Activated naive CD8-positive, alpha-beta T cell treated with anti-CD3 and anti-CD28 coated beads, Interleukin-2, amount 50 U/mL, for 24 hours (primary cell): ENCODE measurements around the gene SIT1.

Experiments used
- ATAC-seq: fragments of 150-1000 bp; cut with Tn5 transposase; one replicate; pipeline ENCODE4 v1.10.0; 2021
- DNase-seq: peaks from one replicate; pipeline ENCODE4 v3.0.0; 2021
- H3K27ac Mint-ChIP-seq: one replicate; pipeline ENCODE4 v1.8.0; 2021; ENCODE audit warnings: mild to moderate bottlenecking, mixed read lengths
- H3K27me3 Mint-ChIP-seq: one replicate; pipeline ENCODE4 v1.8.0; 2021; ENCODE audit warnings: mixed read lengths
- H3K36me3 Mint-ChIP-seq: one replicate; pipeline ENCODE4 v1.8.0; 2021; ENCODE audit warnings: low read depth, mixed read lengths
- H3K4me1 Mint-ChIP-seq: one replicate; pipeline ENCODE4 v1.8.0; 2021; ENCODE audit warnings: mixed read lengths
- H3K4me3 Mint-ChIP-seq: one replicate; pipeline ENCODE4 v1.8.0; 2021; ENCODE audit warnings: mild to moderate bottlenecking, moderate library complexity, mixed read lengths
- H3K9me3 Mint-ChIP-seq: one replicate; pipeline ENCODE4 v1.8.0; 2021; ENCODE audit warnings: mixed read lengths

SIT1 gene

GRCh38 chr9:35687306-35687705, 36.6 kb upstream of the SIT1 start:
- Mint-ChIP-seq H3K27ac (no peak overlapping the region), H3K9me3 (no peaks in the 10 kb centered on the region), H3K36me3 (no peaks in the 10 kb centered on the region), H3K4me3 (no peak overlapping the region), H3K4me1 (peaks cover 20% of the 10 kb centered on the region), H3K27me3 (no peaks in the 10 kb centered on the region)
- DNase-seq (no peak), ATAC-seq (no peak)

GRCh38 chr9:35686222-35687203, 35.8 kb upstream of the SIT1 start:
- H3K36me3 Mint-ChIP-seq = no peaks in the 10 kb centered on the region
- H3K4me1 Mint-ChIP-seq = peaks cover 20% of the 10 kb centered on the region
- H3K27ac Mint-ChIP-seq = no peak overlapping the region
- H3K4me3 Mint-ChIP-seq = no peak overlapping the region
- H3K9me3 Mint-ChIP-seq = no peaks in the 10 kb centered on the region
- no peak for ATAC-seq
- no peak for DNase-seq
- no peaks in the 10 kb centered on the region for H3K27me3 Mint-ChIP-seq

- DNase-seq (no peak), ATAC-seq (no peak)
- Mint-ChIP-seq H3K4me3 (no peak overlapping the region), H3K4me1 (peaks cover 18% of the 10 kb centered on the region), H3K27me3 (no peaks in the 10 kb centered on the region), H3K27ac (no peak overlapping the region), H3K9me3 (no peaks in the 10 kb centered on the region), H3K36me3 (no peaks in the 10 kb centered on the region)
These were observed 34.8 kb upstream of the SIT1 start for GRCh38 chr9:35685506-35685905.

GRCh38 chr9:35684921-35685320, 34.2 kb upstream of the SIT1 start:
- Mint-ChIP-seq H3K4me3 (no peak overlapping the region), H3K9me3 (no peaks in the 10 kb centered on the region), H3K4me1 (peaks cover 18% of the 10 kb centered on the region), H3K27ac (no peak overlapping the region), H3K36me3 (no peaks in the 10 kb centered on the region), H3K27me3 (no peaks in the 10 kb centered on the region)
- ATAC-seq = no peak
- no peak for DNase-seq

- Mint-ChIP-seq H3K4me3 (no peak overlapping the region), H3K27ac (no peak overlapping the region), H3K9me3 (no peaks in the 10 kb centered on the region), H3K36me3 (no peaks in the 10 kb centered on the region), H3K4me1 (peaks cover 8% of the 10 kb centered on the region), H3K27me3 (no peaks in the 10 kb centered on the region)
- ATAC-seq = no peak
- no peak for DNase-seq
These were observed 32.6 kb upstream of the SIT1 start for GRCh38 chr9:35683323-35683722.

GRCh38 chr9:35682520-35683315, 32.0 kb upstream of the SIT1 start:
- Mint-ChIP-seq H3K9me3 (no peaks in the 10 kb centered on the region), H3K36me3 (no peaks in the 10 kb centered on the region), H3K4me1 (peaks cover 4% of the 10 kb centered on the region), H3K27me3 (no peaks in the 10 kb centered on the region), H3K27ac (no peak overlapping the region), H3K4me3 (no peak overlapping the region)
- ATAC-seq = no peak
- DNase-seq = no peak

GRCh38 chr9:35682051-35682450, 31.3 kb upstream of the SIT1 start:
- Mint-ChIP-seq H3K4me3 (no peak overlapping the region), H3K36me3 (no peaks in the 10 kb centered on the region), H3K27me3 (no peaks in the 10 kb centered on the region), H3K27ac (no peak overlapping the region), H3K9me3 (no peaks in the 10 kb centered on the region), H3K4me1 (no peaks in the 10 kb centered on the region)
- DNase-seq = no peak
- ATAC-seq = no peak

- H3K27me3 Mint-ChIP-seq = peaks cover 2% of the 10 kb centered on the region
- no peak overlapping the region for H3K27ac Mint-ChIP-seq
- ATAC-seq = no peak
- H3K36me3 Mint-ChIP-seq = no peaks in the 10 kb centered on the region
- H3K4me3 Mint-ChIP-seq = no peak overlapping the region
- DNase-seq = no peak
- no peaks in the 10 kb centered on the region for H3K9me3 Mint-ChIP-seq
- peaks cover 1% of the 10 kb centered on the region for H3K4me1 Mint-ChIP-seq
These were observed 30.7 kb upstream of the SIT1 start for GRCh38 chr9:35681341-35682002.

GRCh38 chr9:35680331-35681105, 29.8 kb upstream of the SIT1 start:
- no peak overlapping the region for H3K4me3 Mint-ChIP-seq
- H3K27me3 Mint-ChIP-seq = peaks cover 6% of the 10 kb centered on the region
- no peaks in the 10 kb centered on the region for H3K36me3 Mint-ChIP-seq
- H3K27ac Mint-ChIP-seq = no peak overlapping the region
- peaks cover 5% of the 10 kb centered on the region for H3K4me1 Mint-ChIP-seq
- ATAC-seq (no peak), DNase-seq (no peak)
- H3K9me3 Mint-ChIP-seq = no peaks in the 10 kb centered on the region

- Mint-ChIP-seq H3K27me3 (peaks cover 6% of the 10 kb centered on the region), H3K27ac (no peak overlapping the region), H3K4me1 (peaks cover 5% of the 10 kb centered on the region), H3K9me3 (no peaks in the 10 kb centered on the region), H3K4me3 (no peak overlapping the region), H3K36me3 (no peaks in the 10 kb centered on the region)
- ATAC-seq = no peak
- DNase-seq = no peak
These were observed 29.1 kb upstream of the SIT1 start for GRCh38 chr9:35679766-35680330.

- Mint-ChIP-seq H3K27ac (no peak overlapping the region), H3K4me1 (peaks cover 8% of the 10 kb centered on the region), H3K27me3 (peaks cover 11% of the 10 kb centered on the region), H3K36me3 (no peaks in the 10 kb centered on the region), H3K4me3 (no peak overlapping the region), H3K9me3 (no peaks in the 10 kb centered on the region)
- no peak for ATAC-seq
- no peak for DNase-seq
These were observed 28.4 kb upstream of the SIT1 start for GRCh38 chr9:35679091-35679490.

- Mint-ChIP-seq H3K4me1 (peaks cover 12% of the 10 kb centered on the region), H3K9me3 (no peaks in the 10 kb centered on the region), H3K27ac (peak overlapping the region; percentile 56), H3K27me3 (peaks cover 11% of the 10 kb centered on the region), H3K36me3 (no peaks in the 10 kb centered on the region), H3K4me3 (peak overlapping the region; percentile 66)
- DNase-seq (peak; percentile 66), ATAC-seq (peak; percentile 74)
These were observed 25.1 kb upstream of the SIT1 start for GRCh38 chr9:35675732-35676392.

GRCh38 chr9:35675204-35675603, 24.5 kb upstream of the SIT1 start:
- DNase-seq (no peak), ATAC-seq (peak; percentile 10)
- H3K27ac Mint-ChIP-seq = no peak overlapping the region
- no peaks in the 10 kb centered on the region for H3K36me3 Mint-ChIP-seq
- peaks cover 12% of the 10 kb centered on the region for H3K4me1 Mint-ChIP-seq
- no peaks in the 10 kb centered on the region for H3K9me3 Mint-ChIP-seq
- peaks cover 11% of the 10 kb centered on the region for H3K27me3 Mint-ChIP-seq
- peak overlapping the region; percentile 43 for H3K4me3 Mint-ChIP-seq
